Measurements from ENCODE around the gene RGS3.
A peak's percentile ranks its signal among the peaks of the same experiment; 100 is the strongest.

The RGS3 gene

GRCh38 chr9:113606510-113606909 lies 143.0 kb downstream of the RGS3 start:
- no peak for DNase-seq

GRCh38 chr9:113608082-113608685 lies 144.7 kb downstream of the RGS3 start:
- no peak for DNase-seq

DNA sequence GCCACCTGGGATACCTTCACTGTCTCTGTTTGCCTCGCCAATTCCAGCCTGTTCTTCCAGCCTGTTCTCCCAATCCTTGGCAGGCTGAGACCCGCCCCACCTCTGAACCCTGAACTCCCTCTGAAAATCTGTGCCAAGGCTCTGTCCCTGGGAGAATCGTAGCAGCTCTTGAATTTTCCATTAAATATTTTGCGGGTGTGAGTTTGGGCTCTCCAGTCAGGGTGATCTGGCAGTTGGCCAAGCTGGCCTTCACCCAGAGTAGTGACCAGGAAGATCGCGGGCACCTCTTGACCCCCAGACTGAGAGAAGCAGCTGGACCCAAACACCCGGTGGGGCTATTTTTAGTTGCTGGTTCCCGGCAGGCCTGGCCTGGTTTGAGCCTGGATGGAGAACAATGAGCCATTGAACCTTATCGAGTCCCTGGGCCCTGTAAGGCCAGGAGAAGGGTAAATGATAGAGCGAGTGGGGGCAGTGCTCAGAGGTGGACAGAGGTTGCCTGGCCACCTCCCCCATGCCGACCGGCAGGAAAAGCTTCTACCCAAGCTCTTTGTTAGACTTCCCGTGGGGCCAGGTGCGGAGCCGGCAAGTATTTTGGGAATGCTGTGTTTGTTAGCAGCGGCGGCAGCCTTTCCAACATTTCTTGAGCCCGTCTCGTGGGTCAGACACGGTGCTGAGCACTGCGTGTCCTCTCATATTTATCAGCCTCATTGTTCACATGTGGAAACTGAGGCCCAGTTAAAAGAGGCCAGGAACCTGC lies 146.2 kb downstream of the RGS3 start:
- no peak for DNase-seq

GRCh38 chr9:113611461-113612215 lies 148.1 kb downstream of the RGS3 start:
- DNase-seq = no peak

- no peak for DNase-seq
Measured at GRCh38 chr9:113612216-113612747, 148.8 kb downstream of the RGS3 start.

DNA sequence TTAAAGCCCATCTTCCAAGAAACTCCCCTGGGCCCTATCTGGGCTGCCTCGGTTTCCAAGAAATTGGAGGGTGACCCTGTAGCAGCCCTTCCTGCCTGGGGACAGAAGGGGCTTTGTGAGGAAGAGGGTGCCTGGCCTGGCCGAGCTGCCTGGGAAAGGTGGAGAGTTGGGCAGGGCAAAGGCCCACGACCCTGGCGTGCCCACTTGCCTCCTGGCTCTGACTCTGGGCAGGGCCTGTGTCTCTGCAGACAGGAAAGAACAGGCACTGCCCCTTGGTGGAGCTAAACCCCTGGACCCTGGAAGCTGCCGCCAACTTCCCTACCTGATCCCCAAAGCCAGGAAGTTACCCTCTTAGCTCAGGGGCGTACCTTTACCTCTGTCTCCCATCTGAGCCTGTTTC lies 149.3 kb downstream of the RGS3 start:
- DNase-seq = no peak

DNA sequence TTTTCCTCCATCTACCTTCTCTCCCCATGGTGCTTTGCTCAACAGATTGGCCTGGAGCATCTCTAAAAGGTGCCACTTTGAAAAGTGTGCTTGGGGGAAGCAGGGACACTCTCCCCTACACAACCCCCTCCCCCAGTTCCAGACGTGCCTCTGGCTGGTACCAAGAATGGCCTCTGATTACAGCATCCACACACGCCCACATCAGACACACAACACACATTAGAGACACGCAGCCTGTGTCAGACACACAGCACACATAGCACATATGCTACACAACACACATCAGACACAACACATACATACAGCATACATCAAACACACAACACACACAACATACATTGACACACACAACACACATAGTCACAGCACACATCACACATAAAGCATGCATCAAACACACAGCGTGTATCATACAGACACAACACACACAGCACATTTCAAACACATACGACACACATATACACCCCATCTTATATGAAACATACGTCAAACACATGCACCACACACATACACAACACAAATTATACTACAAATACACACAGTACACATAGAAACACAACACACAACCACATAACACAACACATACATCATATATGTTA lies 150.4 kb downstream of the RGS3 start:
- no peak for DNase-seq

DNA sequence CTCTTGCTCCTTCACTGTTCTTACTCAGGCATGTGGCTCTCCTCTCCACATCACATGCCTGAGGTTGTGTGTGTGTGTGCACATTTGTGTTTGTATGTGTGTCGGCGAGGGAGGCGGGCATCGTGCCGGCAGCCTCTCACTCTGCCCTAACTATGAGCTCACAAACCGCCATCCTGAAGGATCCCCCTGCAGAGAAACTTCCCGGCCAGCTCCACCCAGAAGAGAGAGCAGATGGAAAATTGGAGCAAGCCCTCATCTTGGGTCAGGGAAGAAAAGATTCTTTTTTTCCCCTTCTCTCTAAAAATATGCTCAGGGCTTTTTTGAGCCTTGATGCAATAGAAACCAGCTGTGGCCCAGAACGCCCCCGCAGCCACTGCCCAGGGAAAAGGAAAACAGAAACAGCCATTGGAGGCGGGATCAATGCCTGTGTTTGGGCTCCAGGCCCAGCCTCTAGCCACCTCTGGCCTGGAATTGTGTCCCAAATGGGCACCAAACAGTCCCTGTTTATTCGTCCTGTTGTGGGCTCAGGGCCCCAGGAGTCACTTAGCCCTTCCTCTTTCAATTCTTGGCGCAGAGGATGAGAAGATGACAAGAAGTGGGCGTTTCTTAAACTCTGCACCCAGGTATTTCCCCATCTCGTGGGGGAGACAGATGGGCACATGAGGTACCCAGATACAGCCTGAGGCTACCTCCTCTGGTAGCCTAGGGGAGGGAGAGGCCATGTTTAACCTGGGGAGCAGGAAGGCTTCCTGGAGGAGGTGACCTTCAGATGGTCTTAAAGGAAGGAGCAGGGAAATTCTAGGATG lies 151.5 kb downstream of the RGS3 start:
- DNase-seq = no peak

DNA sequence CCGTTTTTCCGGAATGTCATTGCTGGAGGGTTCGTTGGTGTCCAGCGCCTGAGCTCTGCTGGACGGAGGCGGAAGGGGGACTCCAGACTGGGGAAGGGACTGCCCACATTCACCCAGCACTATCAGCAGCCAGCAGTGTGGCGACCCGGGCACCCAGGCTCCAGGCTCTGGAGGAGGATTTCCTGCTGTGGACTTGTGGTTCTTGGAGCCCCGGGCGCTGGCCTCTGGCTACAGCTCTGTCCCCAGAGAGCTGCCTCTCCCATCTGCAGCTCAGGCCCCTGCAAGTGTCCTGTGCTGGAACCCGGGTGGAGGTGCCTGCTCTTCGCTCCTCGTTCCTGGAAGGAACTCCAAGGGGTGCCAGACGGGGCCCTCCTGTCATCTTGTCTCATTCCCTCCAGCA lies 152.6 kb downstream of the RGS3 start:
- DNase-seq = no peak

GRCh38 chr9:113616621-113617496 lies 153.3 kb downstream of the RGS3 start:
- DNase-seq = peak in 1 of 5 experiments; percentile 44

- DNase-seq = no peak
Measured at GRCh38 chr9:113617550-113617949, 154.0 kb downstream of the RGS3 start.

DNA sequence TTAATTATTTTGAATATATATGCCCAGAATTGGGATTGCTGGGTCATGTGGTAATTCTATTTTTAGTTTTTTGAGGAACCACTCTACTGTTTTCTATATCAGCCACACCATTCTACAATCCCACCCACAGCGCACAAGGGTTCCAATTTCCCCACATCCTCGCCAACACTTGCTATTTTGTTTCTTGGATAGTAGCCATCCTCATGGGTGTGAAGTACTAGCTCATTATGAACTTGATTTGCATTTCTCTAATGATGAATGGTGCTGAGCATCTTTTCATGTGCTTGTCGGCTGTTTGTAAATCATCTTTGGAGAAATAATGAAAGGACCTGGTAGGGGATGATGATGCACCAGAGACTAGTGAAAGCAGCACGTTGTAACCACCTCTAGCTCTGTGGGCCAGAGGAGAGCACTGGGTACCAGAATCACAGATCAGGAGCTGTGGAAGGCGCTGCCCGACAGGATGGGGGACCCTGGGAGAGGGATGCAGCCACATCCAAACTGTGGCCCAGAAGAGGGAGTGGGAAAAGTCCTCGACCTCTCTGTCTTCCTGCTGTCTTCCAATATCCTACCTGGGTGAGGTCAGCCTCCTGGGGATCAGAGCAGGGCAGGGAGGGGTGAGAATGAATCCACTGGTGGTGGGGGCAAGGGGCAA lies 155.4 kb downstream of the RGS3 start:
- DNase-seq = no peak

DNA sequence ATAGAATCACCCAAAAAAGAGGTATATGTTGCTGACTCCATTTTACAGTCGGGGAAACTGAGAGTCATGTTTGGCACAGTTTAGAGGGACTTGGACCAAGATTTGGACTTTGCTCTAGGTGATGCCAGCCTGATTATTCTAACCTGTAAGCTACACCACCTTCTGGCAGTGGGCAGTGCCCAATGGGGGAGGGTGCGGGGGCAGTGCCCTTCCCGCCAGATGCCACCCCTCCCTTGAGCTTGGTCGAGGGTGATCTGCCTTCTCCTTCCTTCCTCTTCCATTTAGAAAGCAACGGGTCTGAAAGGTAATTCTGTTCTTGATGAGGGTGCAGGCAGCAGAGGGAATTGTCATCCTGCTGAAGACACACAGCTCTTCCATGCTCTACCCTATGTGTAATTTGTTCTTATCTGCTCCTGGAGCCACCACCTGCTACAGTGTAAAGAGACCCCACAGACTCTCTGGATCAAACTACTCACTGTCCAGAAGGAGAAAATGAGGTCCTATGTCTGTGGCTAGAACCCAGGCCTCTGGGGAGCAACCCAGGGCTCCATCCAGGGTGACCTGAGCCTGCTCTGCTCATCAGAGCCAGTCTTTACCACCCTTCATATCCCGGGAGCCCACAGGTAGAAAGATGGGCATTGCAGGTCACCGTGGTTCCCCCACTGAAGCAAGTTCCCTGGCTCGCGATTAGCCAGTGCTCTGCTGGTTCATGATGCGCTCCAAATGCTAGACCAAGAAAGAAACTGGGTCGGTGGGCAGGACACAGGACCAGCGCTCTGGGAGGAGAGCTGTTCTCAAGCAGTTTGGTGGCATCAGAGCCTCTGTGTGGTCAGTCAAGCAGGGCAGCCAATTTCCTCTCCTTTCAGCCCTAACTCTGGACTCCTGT lies 156.2 kb downstream of the RGS3 start:
- no peak for DNase-seq

GRCh38 chr9:113620377-113621161 lies 157.0 kb downstream of the RGS3 start:
- DNase-seq = no peak

- DNase-seq = no peak
Measured at GRCh38 chr9:113621309-113621791, 157.8 kb downstream of the RGS3 start.

- no peak for DNase-seq
Measured at GRCh38 chr9:113621980-113622379, 158.5 kb downstream of the RGS3 start.

GRCh38 chr9:113622600-113623400 lies 159.3 kb downstream of the RGS3 start:
- peak in 2 of 5 experiments; percentile 15 to 81 for DNase-seq
